Liver (tissue), 9 donors: ENCODE measurements around the gene HCN2. TPM values are rescaled to one million over a fixed set of nuclear protein-coding genes. Genes with fewer than 3 reads are reported as not detected.

Experiments used
- DNase-seq: peaks from one replicate; pipeline ENCODE4 v3.0.0-alpha.2; 2017; ENCODE audit warnings: low spot score
- H3K27ac ChIP-seq, 2 donors: one replicate each; pipeline ENCODE4 v1.7.0; 2013; ENCODE audit warnings: inconsistent platforms in 2 of 2, low read length in 2 of 2, control low read depth in 1 of 2, low read depth in 1 of 2, mild to moderate bottlenecking in 1 of 2
- H3K27me3 ChIP-seq, 4 donors: one replicate each; pipeline versions ENCODE4 v1.6.1 to v1.7.0; 2013; ENCODE audit warnings: low read length in 3 of 4, inconsistent platforms in 1 of 4, mild to moderate bottlenecking in 1 of 4, moderate library complexity in 1 of 4; ENCODE audit not compliant: control insufficient read depth in 4 of 4, insufficient read depth in 4 of 4
- H3K36me3 ChIP-seq, 4 donors: one replicate each; pipeline versions ENCODE4 v1.6.1 to v1.7.0; 2013; ENCODE audit warnings: low read length in 3 of 4, mild to moderate bottlenecking in 3 of 4, low read depth in 1 of 4, moderate library complexity in 1 of 4; ENCODE audit not compliant: control insufficient read depth in 4 of 4, insufficient read depth in 3 of 4
- H3K4me1 ChIP-seq, 4 donors: one replicate each; pipeline versions ENCODE4 v1.6.1 to v1.7.0; 2013; ENCODE audit warnings: low read length in 3 of 4, mild to moderate bottlenecking in 3 of 4, moderate library complexity in 1 of 4; ENCODE audit not compliant: control insufficient read depth in 4 of 4, insufficient read depth in 4 of 4
- H3K4me3 ChIP-seq, 3 donors: one replicate each; pipeline versions ENCODE4 v1.6.1 to v1.7.0; 2013; ENCODE audit warnings: low read length in 3 of 3, control low read depth in 1 of 3, low read depth in 1 of 3, mild to moderate bottlenecking in 1 of 3
- H3K9ac ChIP-seq, 2 donors: one replicate each; pipeline ENCODE4 v1.7.0; 2013; ENCODE audit warnings: low read length in 2 of 2, mild to moderate bottlenecking in 2 of 2, moderate library complexity in 2 of 2, control low read depth in 1 of 2, low read depth in 1 of 2
- H3K9me3 ChIP-seq, 4 donors: one replicate each; pipeline versions ENCODE4 v1.6.1 to v1.7.0; 2013; ENCODE audit warnings: low read length in 3 of 4; ENCODE audit not compliant: control insufficient read depth in 4 of 4
- ATF3 ChIP-seq: IDR thresholded peaks from 2 replicates; pipeline ENCODE4 v1.6.1; 2016; ENCODE audit warnings: antibody characterized with exemption
- CTCF ChIP-seq: fragments of 150-350 bp; IDR thresholded peaks from 2 replicates; pipeline ENCODE4 v1.5.1; 2017; ENCODE audit warnings: improper control_type of control experiment, low read depth, low read length; ENCODE audit not compliant: missing input control
- EGR1 ChIP-seq, 2 donors: IDR thresholded peaks; 2 replicates each; pipeline ENCODE4 v1.6.1; 2016 to 2018; ENCODE audit warnings: antibody characterized with exemption in 2 of 2, low read depth in 2 of 2
- FOXA1 ChIP-seq: IDR thresholded peaks from 2 replicates; pipeline ENCODE4 v1.6.1; 2016; ENCODE audit warnings: antibody characterized with exemption
- FOXA2 ChIP-seq: IDR thresholded peaks from 2 replicates; pipeline ENCODE4 v1.6.1; 2016; ENCODE audit warnings: antibody characterized with exemption
- GABPA ChIP-seq, 2 donors: IDR thresholded peaks in 1 of 2; conservative IDR thresholded peaks in 1 of 2; 2 replicates each; pipeline ENCODE4 v1.6.1; 2016; ENCODE audit warnings: antibody characterized with exemption in 2 of 2, mild to moderate bottlenecking in 1 of 2, moderate library complexity in 1 of 2
- HNF4A ChIP-seq, 2 donors: conservative IDR thresholded peaks; 2 replicates each; pipeline ENCODE4 v1.6.1; 2016; ENCODE audit warnings: antibody characterized with exemption in 2 of 2, mild to moderate bottlenecking in 2 of 2
- HNF4G ChIP-seq: IDR thresholded peaks from 2 replicates; pipeline ENCODE4 v1.6.1; 2016; ENCODE audit warnings: antibody characterized with exemption
- JUND ChIP-seq, 2 donors: IDR thresholded peaks; 2 replicates each; pipeline ENCODE4 v1.6.1; 2016; ENCODE audit warnings: antibody characterized with exemption in 2 of 2
- MAX ChIP-seq: IDR thresholded peaks from 2 replicates; pipeline ENCODE4 v1.6.1; 2016; ENCODE audit warnings: antibody characterized with exemption
- NR2F2 ChIP-seq: IDR thresholded peaks from 2 replicates; pipeline ENCODE4 v1.6.1; 2016; ENCODE audit warnings: antibody characterized with exemption
- RAD21 ChIP-seq, 2 donors: IDR thresholded peaks; 2 replicates each; pipeline ENCODE4 v1.6.1; 2016; ENCODE audit warnings: antibody characterized with exemption in 2 of 2, mild to moderate bottlenecking in 2 of 2
- REST ChIP-seq: IDR thresholded peaks from 2 replicates; pipeline ENCODE4 v1.6.1; 2016; ENCODE audit warnings: antibody characterized with exemption, mild to moderate bottlenecking
- RXRA ChIP-seq, 2 donors: IDR thresholded peaks; 2 replicates each; pipeline ENCODE4 v1.6.1; 2017 to 2018; ENCODE audit warnings: antibody characterized with exemption in 2 of 2, mild to moderate bottlenecking in 1 of 2
- SP1 ChIP-seq: IDR thresholded peaks from 2 replicates; pipeline ENCODE4 v1.6.1; 2018; ENCODE audit warnings: antibody characterized with exemption, mild to moderate bottlenecking
- TAF1 ChIP-seq: conservative IDR thresholded peaks from 2 replicates; pipeline ENCODE4 v1.6.1; 2016; ENCODE audit warnings: antibody characterized with exemption, mild to moderate bottlenecking
- YY1 ChIP-seq: IDR thresholded peaks from 2 replicates; pipeline ENCODE4 v1.6.1; 2016; ENCODE audit warnings: antibody characterized with exemption, mild to moderate bottlenecking
- ZBTB33 ChIP-seq: IDR thresholded peaks from 2 replicates; pipeline ENCODE4 v1.6.1; 2016; ENCODE audit warnings: antibody characterized with exemption
- WGBS: extraction: QIAGEN DNeasy Blood & Tissue Kit; methylation state at CpG from one replicate; pipeline ENCODE4 v1.1.7; 2013; 5-methylcytosine and 5-hydroxymethylcytosine counted together
- polyA plus RNA-seq, 2 donors: library from polyadenylated mRNA; stranded (reverse) in 1 of 2; unstranded in 1 of 2; fragments of 200-250 nt in 1 of 2; fragments of >200 nt in 1 of 2; fragmentation: Nextera tagmentation in 1 of 2; extraction: Ambion mirVana in 1 of 2; gene quantifications; one replicate each; pipeline versions ENCODE4 v1.2.1 to v1.2.3, GENCODE V29; 2013 to 2015
- total RNA-seq, 2 donors: library from RNA; depleted of rRNA; stranded (reverse); fragments of >200 nt; gene quantifications; one replicate each; pipeline ENCODE4 v1.2.3, GENCODE V29; 2014
- donor health status: healthy.
- donor health status: healthy.
- donor health status: healthy.
- donor health status: healthy.
- donor health status: healthy.

HCN2 gene
- total and polyA plus RNA-seq, 4 donors = 0.05 to 0.17 (median 0.13) TPM; not detected in 1

- TF ChIP-seq EGR1 (IDR thresholded peaks at IDR 0.05; ENCODE audit: low read depth in 2 of 2) = no peak
- no peak for TF ChIP-seq RXRA (IDR thresholded peaks at IDR 0.05)
- no peak for TF ChIP-seq YY1
- TF ChIP-seq RAD21 (IDR thresholded peaks at IDR 0.05) = no peak
- TF ChIP-seq HNF4G = no peak
- TF ChIP-seq FOXA1 = no peak
- no peak for TF ChIP-seq FOXA2
- no peak for TF ChIP-seq MAX
- TF ChIP-seq NR2F2 = no peak
- TF ChIP-seq SP1 = no peak
- TF ChIP-seq ATF3 = no peak
- 83% methylated on average over 54 of the region's 54 CpGs for WGBS
- no peaks in the 10 kb centered on the region for H3K9me3 ChIP-seq
- no peak for DNase-seq
- H3K9ac ChIP-seq = no peak overlapping the region
- no peak overlapping the region for H3K4me3 ChIP-seq
- H3K36me3 ChIP-seq = peaks cover 0 to 14% (median 7%) of the 10 kb centered on the region in 4 donors
- H3K27me3 ChIP-seq = no peaks in the 10 kb centered on the region
- no peak overlapping the region for H3K27ac ChIP-seq
- peaks cover 0 to 4% (median 3%) of the 10 kb centered on the region in 4 donors for H3K4me1 ChIP-seq
Measured at GRCh38 chr19:613732-614567, 24.3 kb downstream of the HCN2 start.

GRCh38 chr19:615619-616018 lies 25.9 kb downstream of the HCN2 start:
- Histone ChIP-seq H3K9me3 (no peaks in the 10 kb centered on the region), H3K4me3 (no peak overlapping the region), H3K27me3 (no peaks in the 10 kb centered on the region), H3K36me3 (peaks cover 5 to 27% (median 16%) of the 10 kb centered on the region in 4 donors), H3K4me1 (peaks cover 0 to 4% (median 3%) of the 10 kb centered on the region in 4 donors), H3K9ac (no peak overlapping the region), H3K27ac (no peak overlapping the region)
- no peak for DNase-seq
- 34% methylated on average over 33 of the region's 33 CpGs for WGBS
- TF ChIP-seq HNF4A (conservative IDR thresholded peaks at IDR 0.05) (no peak), EGR1 (IDR thresholded peaks at IDR 0.05; ENCODE audit: low read depth in 2 of 2) (no peak), TAF1 (no peak), FOXA1 (no peak), NR2F2 (no peak), SP1 (no peak), ZBTB33 (no peak), RXRA (IDR thresholded peaks at IDR 0.05) (no peak), FOXA2 (no peak), RAD21 (IDR thresholded peaks at IDR 0.05) (no peak), ATF3 (no peak), CTCF (no peak), MAX (no peak), HNF4G (no peak), REST (no peak), YY1 (no peak), JUND (IDR thresholded peaks at IDR 0.05) (no peak), GABPA (IDR thresholded peaks at IDR 0.05 in 1 of 2, conservative IDR thresholded peaks at IDR 0.05 in 1 of 2) (no peak)
